Activated CD8-positive, alpha-beta memory T cell treated with anti-CD3 and anti-CD28 coated beads, Interleukin-2, amount 50 U/mL, for 4 hours (primary cell): ENCODE data around the gene DDX4.

Experiments
- DNase-seq: peaks from one replicate; pipeline ENCODE4 v3.0.0-alpha.2; 2020

The DDX4 gene

DNA sequence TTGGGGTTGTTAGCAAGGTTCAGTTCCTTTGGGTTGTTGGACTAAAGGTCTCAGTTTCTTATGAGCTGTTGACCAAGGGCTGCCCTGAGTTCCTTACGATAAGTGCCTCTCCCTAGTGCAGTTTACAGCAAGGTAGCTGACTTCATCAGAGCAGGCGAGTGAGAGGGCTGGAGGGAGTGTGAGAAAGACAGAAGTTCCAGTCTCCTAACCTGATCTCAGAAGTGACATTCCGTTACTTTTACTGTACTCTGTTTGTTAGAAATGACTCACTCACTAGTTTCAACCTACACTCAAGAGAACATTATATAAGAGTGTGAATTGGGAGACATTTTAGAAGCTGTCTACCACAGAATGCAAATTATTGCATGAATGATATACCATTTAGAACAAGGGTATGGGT is 92.1 kb downstream of the DDX4 start:
- DNase-seq = no peak

GRCh38 chr5:55832446-55832845 is 94.6 kb downstream of the DDX4 start:
- DNase-seq = no peak

DNA sequence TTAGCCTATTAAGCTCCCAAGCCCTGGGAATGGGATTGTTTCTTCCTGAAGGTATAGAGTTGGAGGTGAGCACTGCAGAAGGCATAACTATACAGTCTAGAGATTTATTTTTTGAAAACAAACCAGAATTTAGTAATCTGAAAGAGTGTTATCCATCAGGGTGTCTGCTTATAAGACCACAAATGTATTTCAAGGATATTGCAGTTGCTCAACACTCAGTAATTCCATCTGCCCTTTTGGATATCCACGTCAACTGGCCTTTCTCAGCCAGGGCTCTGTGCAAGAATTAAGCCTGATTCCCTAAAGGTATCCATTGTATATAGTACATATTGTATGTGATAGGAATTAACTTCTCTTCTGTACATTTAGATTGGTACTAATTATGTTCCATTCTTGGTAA is 98.3 kb downstream of the DDX4 start:
- DNase-seq = no peak

DNA sequence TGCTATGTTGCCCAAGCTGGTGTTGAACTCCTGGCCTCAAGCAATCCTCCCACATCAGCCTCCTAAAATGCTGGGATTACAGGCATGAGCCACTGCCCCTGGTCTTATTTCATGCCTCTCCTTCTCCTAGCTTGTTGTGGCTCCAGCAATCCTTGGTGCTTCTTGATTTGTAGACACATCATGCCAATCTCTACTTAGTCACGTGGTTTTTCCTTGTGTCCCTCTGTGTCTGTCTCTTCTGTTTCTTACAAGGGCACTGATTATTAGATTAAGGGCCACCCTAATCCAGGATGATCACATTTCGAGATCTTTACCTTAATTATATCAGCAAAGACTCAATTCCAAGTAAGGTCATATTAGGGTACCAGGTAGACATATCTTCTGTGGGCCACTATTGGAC is 104.1 kb downstream of the DDX4 start:
- no peak for DNase-seq

- DNase-seq = no peak
Observed at GRCh38 chr5:55847837-55848236, 110.0 kb downstream of the DDX4 start.

- DNase-seq = no peak
Observed at GRCh38 chr5:55848783-55849182, 110.9 kb downstream of the DDX4 start.

DNA sequence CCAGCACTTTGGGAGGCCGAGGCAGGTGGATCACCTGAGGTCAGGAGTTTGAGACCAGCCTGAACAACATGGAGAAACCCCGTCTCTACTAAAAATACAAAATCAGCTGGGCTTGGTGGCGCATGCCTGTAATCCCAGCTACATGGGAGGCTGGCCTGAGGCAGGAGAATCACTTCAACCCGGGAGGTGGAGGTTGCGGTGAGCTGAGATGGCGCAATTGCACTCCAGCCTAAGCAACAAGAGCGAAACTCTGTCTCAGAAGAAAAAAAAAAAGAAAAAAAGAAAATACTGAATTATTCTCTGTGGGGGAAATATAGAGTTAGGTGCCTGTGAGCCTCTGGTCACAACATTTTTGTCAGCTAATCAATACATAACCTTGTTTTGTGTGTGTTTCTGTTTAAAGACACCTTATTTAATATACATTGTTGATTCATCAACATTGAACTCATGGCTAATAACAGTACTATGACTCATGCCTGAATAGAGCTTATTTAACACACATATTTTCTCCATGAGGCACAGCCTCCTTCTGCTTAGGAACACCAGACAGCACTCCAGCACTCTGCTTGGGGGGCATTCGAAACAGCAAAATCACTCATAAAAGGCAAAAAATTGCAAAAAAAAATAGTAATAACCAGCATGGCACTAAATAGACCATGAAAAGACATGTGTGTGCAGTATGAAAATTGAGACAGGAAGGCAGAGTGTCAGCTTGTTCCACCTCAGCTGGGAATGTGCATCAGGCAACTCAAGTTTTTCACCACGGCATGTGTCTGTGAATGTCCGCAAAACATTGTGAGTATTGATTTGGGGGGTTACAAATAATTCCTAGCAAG is 113.2 kb downstream of the DDX4 start, which contains the start of gene IL31RA:
IL31RA (plus strand) TSS at position 519 of the 836 bp plus-strand sequence; CDS start at position 733, 214 bp downstream.
- no peak for DNase-seq

- DNase-seq = no peak
Observed at GRCh38 chr5:55851675-55851979, 113.8 kb downstream of the DDX4 start.

GRCh38 chr5:55852503-55852902 is 114.6 kb downstream of the DDX4 start:
- DNase-seq = no peak

DNA sequence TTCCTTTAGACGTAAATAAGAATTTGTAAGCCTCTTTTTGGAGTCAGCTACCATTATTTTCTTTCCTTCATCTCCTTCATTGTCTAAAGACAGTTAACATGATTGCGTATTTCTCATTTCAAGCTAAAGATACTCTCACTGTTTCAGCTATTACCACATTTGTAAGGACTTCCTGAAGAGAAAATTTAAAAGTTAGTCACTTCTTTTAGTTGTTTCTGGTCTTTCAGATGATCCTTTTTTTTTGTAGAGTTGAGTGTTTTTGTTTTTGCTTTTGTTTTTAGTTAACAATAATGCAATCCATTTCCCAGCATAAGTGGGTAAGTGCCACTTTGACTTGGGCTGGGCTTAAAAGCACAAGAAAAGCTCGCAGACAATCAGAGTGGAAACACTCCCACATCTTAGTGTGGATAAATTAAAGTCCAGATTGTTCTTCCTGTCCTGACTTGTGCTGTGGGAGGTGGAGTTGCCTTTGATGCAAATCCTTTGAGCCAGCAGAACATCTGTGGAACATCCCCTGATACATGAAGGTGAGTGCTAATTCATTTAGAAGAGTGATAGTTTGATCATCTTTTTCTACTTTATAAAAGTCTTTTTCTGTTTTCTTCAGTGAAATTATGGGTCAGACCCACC is 115.3 kb downstream of the DDX4 start:
- DNase-seq = no peak

- DNase-seq = no peak
Observed at GRCh38 chr5:55853818-55854217, 116.0 kb downstream of the DDX4 start.

- no peak for DNase-seq
Observed at GRCh38 chr5:55855509-55855908, 117.6 kb downstream of the DDX4 start.

- no peak for DNase-seq
Observed at GRCh38 chr5:55856516-55857246, 118.8 kb downstream of the DDX4 start.

DNA sequence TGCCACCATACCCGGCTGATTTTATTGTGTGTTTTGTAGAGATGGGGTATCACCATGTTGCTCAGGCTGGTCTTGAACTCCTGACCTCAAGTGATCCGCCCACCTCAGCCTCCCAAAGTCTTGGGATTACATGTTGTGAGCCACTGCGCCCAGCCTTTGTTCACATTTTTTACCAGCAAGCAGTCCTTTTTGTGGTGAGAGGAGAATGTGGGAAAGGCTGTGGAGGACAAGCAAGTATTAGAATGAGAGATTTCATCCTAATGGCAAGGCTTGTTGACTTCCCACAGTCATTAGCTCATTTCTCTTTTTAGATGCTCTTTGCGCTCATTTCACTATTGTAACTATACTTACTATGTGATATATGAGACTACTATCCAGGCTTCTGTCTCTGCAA is 119.4 kb downstream of the DDX4 start:
- no peak for DNase-seq

GRCh38 chr5:55858104-55858503 is 120.2 kb downstream of the DDX4 start:
- DNase-seq = no peak

DNA sequence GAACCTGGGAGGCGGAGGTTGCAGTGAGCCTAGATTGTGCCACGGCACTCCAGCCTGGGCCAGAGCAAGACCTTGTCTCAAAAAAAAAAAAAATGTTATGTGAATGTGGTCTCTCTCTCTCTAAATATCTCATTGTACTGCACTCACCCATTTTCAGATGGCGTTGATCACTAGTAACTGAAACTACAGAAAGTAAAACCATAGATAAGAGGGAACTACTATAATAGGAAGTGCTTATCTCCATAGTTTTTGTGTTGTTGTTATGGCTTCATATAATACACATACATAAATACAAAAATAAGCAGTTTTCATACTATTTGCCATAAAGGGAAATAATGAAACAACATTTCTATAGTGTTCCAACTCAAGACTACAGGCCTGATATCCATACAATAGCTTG is 122.4 kb downstream of the DDX4 start:
- no peak for DNase-seq

GRCh38 chr5:55860709-55861108 is 122.8 kb downstream of the DDX4 start:
- DNase-seq = no peak

GRCh38 chr5:55864606-55865541 is 127.0 kb downstream of the DDX4 start:
- no peak for DNase-seq

DNA sequence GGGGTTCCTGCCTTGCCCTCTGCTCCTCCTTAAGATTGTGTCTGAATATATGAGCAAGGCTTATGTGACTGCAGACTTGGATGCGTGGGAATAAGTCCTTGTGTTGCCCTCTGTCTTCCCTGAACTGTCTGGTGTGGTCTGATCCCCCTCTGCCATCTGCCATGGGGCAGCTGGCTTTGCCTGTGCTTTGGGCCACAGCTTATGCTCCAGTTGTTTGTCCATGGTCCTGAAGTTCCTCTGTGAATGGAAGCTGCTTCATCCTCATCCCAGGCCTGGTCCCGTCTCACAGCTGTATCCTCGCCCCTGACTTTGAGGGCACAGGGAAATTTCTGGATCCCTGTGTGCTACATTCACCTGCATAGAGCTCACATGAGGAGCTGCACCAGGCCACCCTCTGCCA is 128.0 kb downstream of the DDX4 start:
- DNase-seq = no peak

DNA sequence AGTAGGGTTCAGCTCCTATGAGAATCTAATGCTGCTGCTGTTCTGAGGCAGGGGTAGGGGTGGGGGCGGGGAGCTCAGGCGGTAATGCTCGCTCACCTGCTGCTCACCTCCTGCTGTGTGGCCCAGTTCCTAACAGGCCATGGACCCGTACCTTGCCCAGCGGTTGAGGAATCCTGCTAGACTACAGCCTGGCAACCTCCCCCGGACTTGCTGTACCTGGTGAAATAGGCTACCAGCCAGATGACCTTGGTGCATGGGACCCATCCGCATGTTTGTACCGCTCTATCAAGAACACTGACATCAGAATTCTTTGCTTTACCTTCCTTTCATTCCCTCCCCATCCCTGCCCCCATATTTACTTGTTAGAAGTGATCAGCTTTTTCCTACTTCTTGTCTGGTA is 128.6 kb downstream of the DDX4 start:
- DNase-seq = no peak
